ENCODE measurements around the gene BAG2. TPM values are rescaled to one million over a fixed set of nuclear protein-coding genes. Genes with fewer than 3 reads are reported as not detected.

The BAG2 gene
- polyA plus RNA-seq, 1 donor from 2014 or later = 3.2 TPM

DNA sequence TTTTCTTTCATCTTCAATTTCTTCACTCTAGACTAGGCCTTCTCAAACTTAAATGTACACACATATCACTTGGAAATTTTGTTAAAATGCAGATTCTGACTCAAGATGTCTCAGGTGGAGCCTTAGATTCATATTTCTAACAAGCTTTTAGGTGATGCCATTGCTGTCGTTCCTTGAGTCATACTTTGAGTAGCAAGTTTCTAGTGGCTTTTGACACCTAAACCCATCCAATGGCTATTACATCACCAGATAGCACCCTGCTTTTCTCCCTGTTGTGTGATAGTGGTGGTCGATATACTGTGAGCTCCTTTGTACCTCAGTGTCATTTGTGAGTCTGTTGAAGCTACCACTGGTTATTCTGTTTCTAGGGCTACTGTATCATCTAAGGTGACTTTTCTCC, 34.8 kb upstream of the BAG2 start:
- Histone ChIP-seq H3K4me3 (ENCODE audit: low read length) (no peak overlapping the region), H4K20me1 (ENCODE audit: insufficient read depth) (no peaks in the 10 kb centered on the region), H3K9me2 (ENCODE audit: insufficient read depth, low read length) (no peaks in the 10 kb centered on the region), H2AFZ (ENCODE audit: low read depth, low read length) (no peak overlapping the region), H3K9me3 (ENCODE audit: low read length) (no peaks in the 10 kb centered on the region), H3K27ac (ENCODE audit: low read length) (no peak overlapping the region), H3K79me2 (replicated peaks; ENCODE audit: insufficient read depth, low read length) (no peaks in the 10 kb centered on the region), H3F3A (ENCODE audit: insufficient read depth, low read length, poor library complexity, severe bottlenecking) (no peaks in the 10 kb centered on the region), H3K4me2 (ENCODE audit: low read length) (no peak overlapping the region), H3K36me3 (ENCODE audit: insufficient read depth, low read length) (peaks cover 10% of the 10 kb centered on the region), H3K27me3 (ENCODE audit: insufficient read depth, low read depth, low read length) (no peaks in the 10 kb centered on the region), H3K9ac (ENCODE audit: low read length) (no peak overlapping the region)
- TF ChIP-seq SMC3 (conservative IDR thresholded peaks at IDR 0.05; ENCODE audit: poor library complexity) (no peak), EZH2 (IDR thresholded peaks at IDR 0.05; ENCODE audit: borderline replicate concordance, insufficient read depth, low read length, poor library complexity, severe bottlenecking) (no peak), EP300 (conservative IDR thresholded peaks at IDR 0.05; ENCODE audit: poor library complexity, severe bottlenecking) (no peak), REST (IDR thresholded peaks at IDR 0.05; ENCODE audit: borderline replicate concordance) (no peak), TAF1 (IDR thresholded peaks at IDR 0.05; ENCODE audit: low read depth) (no peak), RAD21 (conservative IDR thresholded peaks at IDR 0.05) (no peak), MXI1 (conservative IDR thresholded peaks at IDR 0.05; ENCODE audit: poor library complexity, severe bottlenecking) (no peak), POLR2AphosphoS5 (IDR thresholded peaks at IDR 0.05) (no peak)
- TF ChIP-seq, protein P1, sequence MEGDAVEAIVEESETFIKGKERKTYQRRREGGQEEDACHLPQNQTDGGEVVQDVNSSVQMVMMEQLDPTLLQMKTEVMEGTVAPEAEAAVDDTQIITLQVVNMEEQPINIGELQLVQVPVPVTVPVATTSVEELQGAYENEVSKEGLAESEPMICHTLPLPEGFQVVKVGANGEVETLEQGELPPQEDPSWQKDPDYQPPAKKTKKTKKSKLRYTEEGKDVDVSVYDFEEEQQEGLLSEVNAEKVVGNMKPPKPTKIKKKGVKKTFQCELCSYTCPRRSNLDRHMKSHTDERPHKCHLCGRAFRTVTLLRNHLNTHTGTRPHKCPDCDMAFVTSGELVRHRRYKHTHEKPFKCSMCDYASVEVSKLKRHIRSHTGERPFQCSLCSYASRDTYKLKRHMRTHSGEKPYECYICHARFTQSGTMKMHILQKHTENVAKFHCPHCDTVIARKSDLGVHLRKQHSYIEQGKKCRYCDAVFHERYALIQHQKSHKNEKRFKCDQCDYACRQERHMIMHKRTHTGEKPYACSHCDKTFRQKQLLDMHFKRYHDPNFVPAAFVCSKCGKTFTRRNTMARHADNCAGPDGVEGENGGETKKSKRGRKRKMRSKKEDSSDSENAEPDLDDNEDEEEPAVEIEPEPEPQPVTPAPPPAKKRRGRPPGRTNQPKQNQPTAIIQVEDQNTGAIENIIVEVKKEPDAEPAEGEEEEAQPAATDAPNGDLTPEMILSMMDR (IDR thresholded peaks at IDR 0.05; ENCODE audit: poor library complexity, severe bottlenecking) = no peak

DNA sequence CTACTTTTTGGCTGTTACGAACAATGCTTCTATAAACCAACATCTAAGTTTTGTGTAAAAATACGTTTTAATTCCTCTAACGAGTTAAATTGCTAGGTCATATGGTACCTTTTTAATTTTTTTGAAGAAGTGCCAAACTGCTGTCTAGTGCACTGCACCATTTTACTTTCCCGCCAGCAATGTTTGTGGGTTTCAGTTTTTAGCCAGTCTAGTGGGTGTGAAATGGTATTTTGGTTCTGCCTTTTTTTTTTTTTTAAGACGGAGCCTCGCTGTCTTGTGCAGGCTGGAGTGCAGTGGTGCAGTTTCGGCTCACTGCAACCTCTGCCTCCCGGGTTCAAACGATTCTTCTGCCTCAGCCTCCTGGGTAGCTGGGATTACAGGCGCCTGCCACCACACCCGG, 34.1 kb upstream of the BAG2 start:
- Histone ChIP-seq H3K4me3 (ENCODE audit: low read length) (no peak overlapping the region), H3K79me2 (replicated peaks; ENCODE audit: insufficient read depth, low read length) (no peaks in the 10 kb centered on the region), H3K9me3 (ENCODE audit: low read length) (no peaks in the 10 kb centered on the region), H3K36me3 (ENCODE audit: insufficient read depth, low read length) (peaks cover 10% of the 10 kb centered on the region), H3K9me2 (ENCODE audit: insufficient read depth, low read length) (no peaks in the 10 kb centered on the region), H2AFZ (ENCODE audit: low read depth, low read length) (no peak overlapping the region), H3K27ac (ENCODE audit: low read length) (no peak overlapping the region), H3K9ac (ENCODE audit: low read length) (no peak overlapping the region), H3K27me3 (ENCODE audit: insufficient read depth, low read depth, low read length) (no peaks in the 10 kb centered on the region), H3F3A (ENCODE audit: insufficient read depth, low read length, poor library complexity, severe bottlenecking) (no peaks in the 10 kb centered on the region), H4K20me1 (ENCODE audit: insufficient read depth) (no peaks in the 10 kb centered on the region), H3K4me2 (ENCODE audit: low read length) (no peak overlapping the region)
- TF ChIP-seq SMC3 (conservative IDR thresholded peaks at IDR 0.05; ENCODE audit: poor library complexity) (no peak), EZH2 (IDR thresholded peaks at IDR 0.05; ENCODE audit: borderline replicate concordance, insufficient read depth, low read length, poor library complexity, severe bottlenecking) (no peak), MXI1 (conservative IDR thresholded peaks at IDR 0.05; ENCODE audit: poor library complexity, severe bottlenecking) (no peak), POLR2AphosphoS5 (IDR thresholded peaks at IDR 0.05) (no peak), TAF1 (IDR thresholded peaks at IDR 0.05; ENCODE audit: low read depth) (no peak), EP300 (conservative IDR thresholded peaks at IDR 0.05; ENCODE audit: poor library complexity, severe bottlenecking) (no peak), RAD21 (conservative IDR thresholded peaks at IDR 0.05) (no peak), REST (IDR thresholded peaks at IDR 0.05; ENCODE audit: borderline replicate concordance) (no peak)
- TF ChIP-seq, protein P1 (IDR thresholded peaks at IDR 0.05; ENCODE audit: poor library complexity, severe bottlenecking) = no peak
